Measurements from ENCODE around the gene ZKSCAN1.

GRCh38 chr7:100064162-100064561, 48.8 kb downstream of the ZKSCAN1 start:
- TF ChIP-seq POLR2A (IDR thresholded peaks at IDR 0.05; ENCODE audit: low read length), result no peak
- TF ChIP-seq GATA1 (IDR thresholded peaks at IDR 0.05; ENCODE audit: low read depth, low read length), result no peak

Data from erythroblast (primary cell).